Spinal cord (tissue), 10 donors: ENCODE results near the gene RBBP6. TPM values are rescaled to one million over a fixed set of nuclear protein-coding genes. Genes with fewer than 3 reads are reported as not detected.

ENCODE experiments used
- DNase-seq, 6 donors: peaks; one replicate each; pipeline versions ENCODE4 v3.0.0 to v3.0.0-alpha.2; 2013 to 2015; ENCODE audit warnings: low spot score in 6 of 6, low read depth in 4 of 6
- H3K27ac ChIP-seq: one replicate; pipeline ENCODE4 v1.5.1; 2013; ENCODE audit warnings: low read depth, low read length, control low read depth
- H3K27me3 ChIP-seq: one replicate; pipeline ENCODE4 v1.6.1; 2013; ENCODE audit warnings: low read length; ENCODE audit not compliant: control insufficient read depth, insufficient read depth
- H3K36me3 ChIP-seq: one replicate; pipeline ENCODE4 v1.6.1; 2013; ENCODE audit warnings: low read length; ENCODE audit not compliant: control insufficient read depth, insufficient read depth
- H3K4me1 ChIP-seq: one replicate; pipeline ENCODE4 v1.6.1; 2013; ENCODE audit warnings: low read length; ENCODE audit not compliant: control insufficient read depth, insufficient read depth
- H3K4me3 ChIP-seq: one replicate; pipeline ENCODE4 v1.5.1; 2013; ENCODE audit warnings: low read depth, low read length, control low read depth
- H3K9me3 ChIP-seq: one replicate; pipeline ENCODE4 v1.6.1; 2013; ENCODE audit warnings: low read length; ENCODE audit not compliant: control insufficient read depth, insufficient read depth
- WGBS: methylation state at CpG from one replicate; pipeline ENCODE4 v1.1.5; 2013; ENCODE audit warnings: missing lambda C conversion rate; ENCODE audit not compliant: insufficient coverage; 5-methylcytosine and 5-hydroxymethylcytosine counted together
- polyA plus RNA-seq, 2 donors: library from polyadenylated mRNA; unstranded; fragments of 120-200 nt; gene quantifications; one replicate each; pipeline ENCODE4 v1.2.1, GENCODE V29; 2013; ENCODE audit not compliant: insufficient read length in 2 of 2
- total RNA-seq, 2 donors: library from RNA; depleted of rRNA in 1 of 2; stranded (reverse); fragments of 120-200 nt in 1 of 2; fragments of >200 nt in 1 of 2; gene quantifications; one replicate each; pipeline versions ENCODE4 v1.2.3 to v1.2.4, GENCODE V29; 2013 to 2014
- donor health status: healthy.

The RBBP6 gene
- total and polyA plus RNA-seq, 4 donors, result 30.1 to 69.0 (median 52.6) TPM

- Histone ChIP-seq H3K9me3 (no peaks in the 10 kb centered on the region), H3K4me3 (no peak overlapping the region), H3K27ac (no peak overlapping the region), H3K27me3 (peaks cover 2% of the 10 kb centered on the region), H3K4me1 (peaks cover 6% of the 10 kb centered on the region), H3K36me3 (no peaks in the 10 kb centered on the region)
- DNase-seq, result no peak
- WGBS, result 20% methylated on average over 1 of the region's 5 CpGs
These were observed 31.3 kb upstream of the RBBP6 start for GRCh38 chr16:24507959-24508480.

GRCh38 chr16:24508614-24509013, 30.8 kb upstream of the RBBP6 start:
- H3K36me3 ChIP-seq, result no peaks in the 10 kb centered on the region
- WGBS, result 76% methylated on average over 3 of the region's 3 CpGs
- H3K27me3 ChIP-seq, result peaks cover 2% of the 10 kb centered on the region
- H3K27ac ChIP-seq, result no peak overlapping the region
- no peak for DNase-seq
- no peaks in the 10 kb centered on the region for H3K9me3 ChIP-seq
- no peak overlapping the region for H3K4me3 ChIP-seq
- peaks cover 6% of the 10 kb centered on the region for H3K4me1 ChIP-seq

DNA sequence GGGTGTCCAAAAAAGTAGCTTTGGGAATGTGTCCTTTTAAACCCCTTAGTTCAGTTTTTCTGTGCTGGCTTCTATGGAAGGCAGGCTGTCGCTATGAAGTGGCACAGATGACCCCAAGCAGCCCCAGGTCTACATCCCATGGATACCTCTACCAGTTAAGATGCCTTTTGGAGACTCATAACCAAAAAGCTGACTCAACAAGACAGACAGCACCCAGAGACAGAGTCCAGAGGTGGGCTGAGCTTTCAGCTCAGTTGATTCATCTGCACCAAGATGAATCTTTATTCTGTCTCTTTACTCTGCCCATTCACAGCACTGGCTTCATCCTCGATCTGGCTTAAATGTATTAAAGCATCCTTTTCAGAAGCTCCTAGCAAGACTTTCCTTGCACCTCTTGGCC, 29.8 kb upstream of the RBBP6 start:
- no peak overlapping the region for H3K27ac ChIP-seq
- H3K4me1 ChIP-seq, result peaks cover 6% of the 10 kb centered on the region
- 83% methylated on average over 1 of the region's 2 CpGs for WGBS
- no peaks in the 10 kb centered on the region for H3K9me3 ChIP-seq
- DNase-seq, result no peak
- peaks cover 2% of the 10 kb centered on the region for H3K27me3 ChIP-seq
- H3K36me3 ChIP-seq, result no peaks in the 10 kb centered on the region
- no peak overlapping the region for H3K4me3 ChIP-seq

- Histone ChIP-seq H3K27me3 (no peaks in the 10 kb centered on the region), H3K4me1 (peaks cover 6% of the 10 kb centered on the region), H3K36me3 (no peaks in the 10 kb centered on the region), H3K4me3 (no peak overlapping the region), H3K9me3 (no peaks in the 10 kb centered on the region), H3K27ac (no peak overlapping the region)
- DNase-seq, result peak in 1 of 6 donors; percentile 18
- no CpG with 5 or more reads among the region's 1 CpG for WGBS
These were observed 28.2 kb upstream of the RBBP6 start for GRCh38 chr16:24511174-24511573.

DNA sequence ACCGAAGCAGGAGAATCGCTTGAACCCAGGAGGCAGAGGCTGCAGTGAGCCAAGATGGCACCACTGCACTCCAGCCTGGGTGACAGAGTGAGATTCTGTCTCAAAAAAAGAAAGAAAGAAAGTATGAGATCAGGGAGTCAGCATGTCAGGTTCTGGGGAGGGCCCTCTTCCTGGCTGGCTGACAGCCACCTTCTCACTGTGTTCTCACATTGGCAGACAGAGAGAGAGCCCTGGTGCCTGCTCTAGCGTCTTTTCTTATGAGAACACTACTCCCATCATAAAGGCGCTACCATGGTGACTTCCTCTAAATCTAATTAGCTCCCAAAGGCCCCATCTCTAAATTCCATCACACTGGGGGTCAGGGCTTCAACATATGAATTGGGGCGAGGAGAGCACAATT, 27.6 kb upstream of the RBBP6 start:
- peak in 2 of 6 donors; percentile 55 to 83 for DNase-seq
- no peaks in the 10 kb centered on the region for H3K9me3 ChIP-seq
- H3K4me3 ChIP-seq, result no peak overlapping the region
- WGBS, result 80% methylated on average over 2 of the region's 5 CpGs
- H3K36me3 ChIP-seq, result no peaks in the 10 kb centered on the region
- H3K27ac ChIP-seq, result no peak overlapping the region
- no peaks in the 10 kb centered on the region for H3K27me3 ChIP-seq
- peaks cover 6% of the 10 kb centered on the region for H3K4me1 ChIP-seq

DNA sequence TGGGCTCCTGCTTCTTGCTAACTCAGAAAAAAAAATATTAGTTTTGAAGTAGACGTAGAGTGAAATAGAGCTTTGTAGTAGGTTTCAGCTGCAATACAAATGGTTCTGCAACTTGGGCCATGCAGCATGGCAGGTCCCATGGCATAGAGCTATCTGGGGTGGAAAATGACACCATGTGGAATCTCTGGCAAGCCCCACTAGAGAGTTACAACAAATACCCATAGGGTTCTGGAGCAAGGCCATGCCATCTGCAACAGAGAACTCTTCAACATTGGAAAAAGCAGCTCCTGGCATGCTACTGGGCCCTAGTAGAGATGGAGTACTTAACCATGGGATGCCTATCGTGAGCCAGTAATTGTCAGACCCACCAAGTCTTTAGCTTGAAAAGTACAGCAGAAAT, 25.3 kb upstream of the RBBP6 start:
- Histone ChIP-seq H3K27ac (no peak overlapping the region), H3K4me3 (no peak overlapping the region), H3K27me3 (no peaks in the 10 kb centered on the region), H3K36me3 (no peaks in the 10 kb centered on the region), H3K9me3 (no peaks in the 10 kb centered on the region), H3K4me1 (peaks cover 6% of the 10 kb centered on the region)
- DNase-seq, result peak in 2 of 6 donors; percentile 18 to 48
- WGBS, result 80% methylated on average over 2 of the region's 2 CpGs

DNA sequence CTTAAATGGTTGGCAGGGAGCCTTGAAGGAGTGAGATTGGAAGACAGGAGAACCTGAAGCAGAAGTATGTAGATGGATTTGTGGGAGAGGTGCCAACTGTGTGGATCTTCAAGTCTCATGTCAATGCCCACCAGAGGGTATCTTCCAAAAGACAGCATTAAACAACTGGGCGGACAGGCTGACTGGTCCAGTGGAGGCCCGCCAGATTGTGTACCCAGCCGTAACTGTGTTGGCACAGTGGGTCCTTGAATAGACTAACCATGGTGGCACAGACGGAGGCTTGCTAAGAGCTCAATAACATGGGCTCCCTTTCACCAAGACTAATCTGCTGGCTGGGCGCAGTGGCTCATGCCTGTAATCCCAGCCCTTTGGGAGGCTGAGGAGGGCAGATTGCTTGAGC, 24.2 kb upstream of the RBBP6 start:
- H3K27me3 ChIP-seq, result no peaks in the 10 kb centered on the region
- DNase-seq, result no peak
- WGBS, result 83% methylated on average over 5 of the region's 5 CpGs
- no peak overlapping the region for H3K27ac ChIP-seq
- no peaks in the 10 kb centered on the region for H3K36me3 ChIP-seq
- peaks cover 6% of the 10 kb centered on the region for H3K4me1 ChIP-seq
- H3K9me3 ChIP-seq, result no peaks in the 10 kb centered on the region
- H3K4me3 ChIP-seq, result no peak overlapping the region

DNA sequence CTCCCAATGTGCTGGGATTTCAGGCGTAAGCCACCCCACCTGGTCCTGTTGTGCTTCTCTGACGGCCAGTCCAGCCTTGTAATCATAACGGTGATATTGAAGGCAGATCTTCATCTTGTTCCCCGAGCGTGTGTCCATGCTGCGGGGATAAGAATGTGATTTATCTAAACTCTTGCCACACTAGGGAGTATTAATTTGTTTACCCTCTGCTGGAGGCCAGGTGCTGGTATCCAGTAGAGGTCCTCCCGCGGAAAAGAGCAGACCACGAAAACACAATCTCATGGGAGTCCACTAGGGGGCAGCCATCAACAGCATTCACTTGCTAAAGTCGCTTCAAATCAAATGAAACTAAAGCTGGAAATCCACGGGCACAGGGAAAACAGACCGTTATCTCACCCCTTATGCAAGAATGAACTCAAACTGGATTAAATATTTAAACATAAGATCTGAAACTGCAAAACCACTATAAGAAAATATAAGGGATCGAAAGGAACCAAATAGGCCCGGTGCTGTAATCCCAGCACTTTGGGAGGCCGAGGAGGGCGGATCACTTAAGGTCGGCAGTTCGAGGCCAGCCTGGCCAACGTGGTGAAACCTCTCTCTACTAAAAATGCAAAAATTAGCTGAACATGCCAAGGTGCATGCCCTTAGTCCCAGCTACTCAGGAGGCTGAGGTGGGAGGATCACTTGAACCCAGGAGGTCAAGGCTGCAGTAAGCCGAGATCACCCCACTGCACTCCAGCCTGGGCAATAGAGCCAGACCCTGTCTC, 22.3 kb upstream of the RBBP6 start:
- H3K4me1 ChIP-seq, result no peaks in the 10 kb centered on the region
- peak in 5 of 6 donors; percentile 60 to 97 (median 81) for DNase-seq
- no peaks in the 10 kb centered on the region for H3K27me3 ChIP-seq
- no peaks in the 10 kb centered on the region for H3K36me3 ChIP-seq
- no peak overlapping the region for H3K27ac ChIP-seq
- H3K9me3 ChIP-seq, result no peaks in the 10 kb centered on the region
- no peak overlapping the region for H3K4me3 ChIP-seq
- WGBS, result 50% methylated on average over 13 of the region's 20 CpGs

- Histone ChIP-seq H3K27ac (no peak overlapping the region), H3K9me3 (no peaks in the 10 kb centered on the region), H3K27me3 (no peaks in the 10 kb centered on the region), H3K4me3 (no peak overlapping the region), H3K4me1 (no peaks in the 10 kb centered on the region), H3K36me3 (no peaks in the 10 kb centered on the region)
- no peak for DNase-seq
These were observed 20.9 kb upstream of the RBBP6 start for GRCh38 chr16:24518498-24518897.

- Histone ChIP-seq H3K36me3 (no peaks in the 10 kb centered on the region), H3K27ac (no peak overlapping the region), H3K9me3 (no peaks in the 10 kb centered on the region), H3K27me3 (no peaks in the 10 kb centered on the region), H3K4me3 (no peak overlapping the region), H3K4me1 (no peaks in the 10 kb centered on the region)
- WGBS, result 89% methylated on average over 3 of the region's 3 CpGs
- DNase-seq, result no peak
These were observed 18.4 kb upstream of the RBBP6 start for GRCh38 chr16:24520983-24521382.
